Vagina (tissue), 2 donors: ENCODE data around the gene SUSD3. TPM values are rescaled to one million over a fixed set of nuclear protein-coding genes. Genes with fewer than 3 reads are reported as not detected.
A peak's percentile ranks its signal among the peaks of the same experiment; 100 is the strongest.

Experiments used
- DNase-seq, 2 donors: peaks; one replicate each; pipeline ENCODE4 v3.0.0-alpha.2; 2017; ENCODE audit errors: extremely low spot score in 2 of 2
- H3K27ac ChIP-seq: fragments of 200-600 bp; sonication (generic); one replicate; pipeline ENCODE4 v1.5.1; 2019
- H3K27me3 ChIP-seq: fragments of 200-600 bp; sonication (generic); one replicate; pipeline ENCODE4 v1.5.1; 2019
- H3K36me3 ChIP-seq, 2 donors: fragments of 200-600 bp; sonication (generic); one replicate each; pipeline ENCODE4 v1.5.1; 2017 to 2019
- H3K4me1 ChIP-seq: fragments of 200-600 bp; sonication (generic); one replicate; pipeline ENCODE4 v1.5.1; 2019
- H3K4me3 ChIP-seq, 2 donors: fragments of 200-600 bp; sonication (generic); 1 replicate in 1 of 2; 2 replicates in 1 of 2; pipeline ENCODE4 v1.5.1; 2016 to 2019
- H3K9me3 ChIP-seq: fragments of 200-600 bp; sonication (generic); one replicate; pipeline ENCODE4 v1.5.1; 2019
- POLR2A ChIP-seq, 2 donors: fragments of 450-650 bp; IDR thresholded peaks; one replicate each; pipeline ENCODE4 v1.6.1; 2017; ENCODE audit warnings: antibody characterized with exemption in 2 of 2, mild to moderate bottlenecking in 2 of 2, moderate library complexity in 2 of 2
- POLR2AphosphoS5 ChIP-seq, 2 donors: sonication (generic); formaldehyde crosslinking; IDR thresholded peaks; one replicate each; pipeline ENCODE4 v1.9.0; 2017; ENCODE audit warnings: antibody characterized with exemption in 2 of 2, mild to moderate bottlenecking in 2 of 2, low read depth in 1 of 2; ENCODE audit not compliant: insufficient read depth in 1 of 2
- intact Hi-C: fragments of 100-400 bp; cut with DNase I; formaldehyde crosslinking; loops from one replicate; pipeline ENCODE4 v1.15.1; 2023
- total RNA-seq: library from RNA; depleted of rRNA; stranded (reverse); fragments of >200 nt; gene quantifications from one replicate; pipeline ENCODE4 v1.2.3, GENCODE V29; 2016
- TF ChIP-seq, protein P1 (sequence below), 3 experiments: fragments of 450-650 bp in 2 of 3; fragments of 200-600 bp in 1 of 3; sonication (generic) in 1 of 3; IDR thresholded peaks; one replicate each; pipeline ENCODE4 v1.5.1; 2017 to 2019; ENCODE audit warnings: antibody characterized with exemption in 3 of 3, mild to moderate bottlenecking in 2 of 3, moderate library complexity in 2 of 3

Gene SUSD3
- total RNA-seq, result 25.0 TPM

DNA sequence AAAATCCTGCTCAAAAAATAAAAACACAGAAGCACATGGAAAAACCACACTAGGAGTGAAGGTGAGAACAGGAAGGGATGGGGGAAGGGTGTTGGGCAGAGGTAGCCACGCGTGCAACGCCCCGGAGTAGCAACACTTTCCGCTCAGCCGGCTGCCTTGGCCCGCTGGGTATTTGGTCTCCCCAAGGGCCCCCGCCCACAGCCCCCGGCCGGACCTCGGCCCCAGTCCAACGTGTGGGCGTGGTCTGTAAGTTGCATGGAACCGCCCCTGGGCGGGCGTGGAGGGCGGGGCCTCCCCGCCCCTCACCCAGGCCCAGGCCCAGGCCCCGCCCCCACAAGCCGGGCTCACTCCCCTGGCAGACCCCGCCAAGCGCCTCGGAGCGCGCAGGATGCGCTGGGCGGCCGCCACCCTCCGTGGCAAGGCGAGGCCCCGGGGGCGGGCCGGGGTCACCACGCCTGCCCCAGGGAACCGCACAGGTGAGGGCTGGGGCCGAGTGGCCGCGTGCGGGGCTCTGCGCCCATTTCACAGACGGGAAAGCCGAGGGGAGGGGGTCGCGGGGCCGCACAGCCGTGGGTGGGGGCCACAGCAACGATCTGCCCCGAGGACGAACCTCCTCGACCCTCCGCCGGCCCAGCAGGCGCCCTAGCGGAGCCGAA lies at the start of gene SUSD3:
Gene SUSD3 (plus strand): TSS at position 347 of the 656 bp plus-strand sequence. CDS start 42 bp downstream, at position 389.
- H3K4me3 ChIP-seq, result peak within 1 kb of the TSS; percentile 57 to 68
- TF ChIP-seq, protein P1, sequence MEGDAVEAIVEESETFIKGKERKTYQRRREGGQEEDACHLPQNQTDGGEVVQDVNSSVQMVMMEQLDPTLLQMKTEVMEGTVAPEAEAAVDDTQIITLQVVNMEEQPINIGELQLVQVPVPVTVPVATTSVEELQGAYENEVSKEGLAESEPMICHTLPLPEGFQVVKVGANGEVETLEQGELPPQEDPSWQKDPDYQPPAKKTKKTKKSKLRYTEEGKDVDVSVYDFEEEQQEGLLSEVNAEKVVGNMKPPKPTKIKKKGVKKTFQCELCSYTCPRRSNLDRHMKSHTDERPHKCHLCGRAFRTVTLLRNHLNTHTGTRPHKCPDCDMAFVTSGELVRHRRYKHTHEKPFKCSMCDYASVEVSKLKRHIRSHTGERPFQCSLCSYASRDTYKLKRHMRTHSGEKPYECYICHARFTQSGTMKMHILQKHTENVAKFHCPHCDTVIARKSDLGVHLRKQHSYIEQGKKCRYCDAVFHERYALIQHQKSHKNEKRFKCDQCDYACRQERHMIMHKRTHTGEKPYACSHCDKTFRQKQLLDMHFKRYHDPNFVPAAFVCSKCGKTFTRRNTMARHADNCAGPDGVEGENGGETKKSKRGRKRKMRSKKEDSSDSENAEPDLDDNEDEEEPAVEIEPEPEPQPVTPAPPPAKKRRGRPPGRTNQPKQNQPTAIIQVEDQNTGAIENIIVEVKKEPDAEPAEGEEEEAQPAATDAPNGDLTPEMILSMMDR (IDR thresholded peaks at IDR 0.05), result no peak
- intact Hi-C loops, result no loop called here
- H3K27ac ChIP-seq, result peak within 1 kb of the TSS; percentile 77
- DNase-seq, result no peak
- H3K4me1 ChIP-seq, result peaks cover 36% of the 10 kb centered on the region
- H3K27me3 ChIP-seq, result no peaks in the 10 kb centered on the region
- no peaks in the 10 kb centered on the region for H3K36me3 ChIP-seq
- H3K9me3 ChIP-seq, result no peaks in the 10 kb centered on the region

DNA sequence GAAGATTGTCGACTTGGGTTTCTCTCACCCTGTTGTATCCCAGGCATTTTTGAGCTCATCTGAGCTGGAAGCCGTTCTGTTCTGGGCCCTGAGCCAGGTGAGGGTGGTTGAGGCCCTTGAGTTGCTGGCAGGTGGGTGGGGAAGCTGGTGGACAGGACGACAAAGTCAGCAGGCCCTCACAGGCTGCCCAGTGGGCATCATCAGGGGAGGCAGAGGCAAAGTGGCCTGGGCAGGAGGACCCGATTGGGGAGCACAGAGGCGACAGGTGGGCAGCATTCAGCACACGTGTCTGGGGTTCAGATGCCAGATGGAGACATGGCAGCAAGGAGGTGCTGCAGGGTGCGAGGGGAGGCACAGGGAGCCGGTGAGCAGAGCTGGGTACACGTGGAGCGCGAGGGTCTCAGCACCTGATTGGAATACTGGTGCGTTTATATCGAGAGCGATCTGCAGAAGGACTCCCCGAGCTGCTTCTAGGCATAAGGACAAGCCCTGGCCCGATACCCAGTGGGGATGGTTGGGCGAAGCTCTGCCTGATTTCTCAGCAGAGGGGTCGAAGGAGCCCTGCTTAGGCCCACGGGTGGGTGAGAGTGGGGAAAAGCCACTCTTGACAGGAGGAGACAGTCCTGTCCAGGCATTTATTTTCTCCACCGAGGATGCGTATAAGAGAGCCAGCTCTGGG lies 49.0 kb upstream of the SUSD3 start:
- DNase-seq, result no peak
- TF ChIP-seq POLR2A (IDR thresholded peaks at IDR 0.05) (no peak), POLR2AphosphoS5 (IDR thresholded peaks at IDR 0.05; ENCODE audit: insufficient read depth in 1 of 2, low read depth in 1 of 2) (no peak)
- TF ChIP-seq, protein P1 (IDR thresholded peaks at IDR 0.05), result no peak
- Histone ChIP-seq H3K4me3 (no peak overlapping the region), H3K9me3 (no peaks in the 10 kb centered on the region), H3K36me3 (no peaks in the 10 kb centered on the region), H3K27ac (no peak overlapping the region), H3K4me1 (no peaks in the 10 kb centered on the region), H3K27me3 (no peaks in the 10 kb centered on the region)
- intact Hi-C loops, result no loop called here

DNA sequence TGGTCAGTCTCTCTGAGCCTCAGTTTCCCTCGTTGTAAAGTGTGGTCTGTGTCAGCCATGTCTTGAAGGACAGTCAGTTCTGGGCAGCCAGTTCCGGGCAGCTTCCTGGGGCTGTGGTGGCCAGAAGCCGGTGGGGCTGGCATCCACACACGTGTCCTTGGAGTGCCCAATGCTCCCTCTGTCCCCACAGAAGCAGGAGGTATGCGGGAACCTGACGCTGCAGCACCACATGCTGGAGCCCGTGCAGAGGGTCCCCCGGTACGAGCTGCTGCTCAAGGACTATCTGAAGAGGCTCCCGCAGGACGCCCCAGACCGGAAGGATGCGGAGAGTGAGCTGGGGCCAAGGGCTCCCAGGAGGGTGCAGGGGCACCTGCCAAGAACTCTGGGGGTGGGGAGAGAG lies 48.4 kb upstream of the SUSD3 start:
- Histone ChIP-seq H3K4me1 (no peaks in the 10 kb centered on the region), H3K9me3 (no peaks in the 10 kb centered on the region), H3K27me3 (no peaks in the 10 kb centered on the region), H3K4me3 (no peak overlapping the region), H3K36me3 (no peaks in the 10 kb centered on the region), H3K27ac (no peak overlapping the region)
- no peak for DNase-seq
- no peak for TF ChIP-seq POLR2A (IDR thresholded peaks at IDR 0.05)
- TF ChIP-seq, protein P1 (IDR thresholded peaks at IDR 0.05), result no peak
- intact Hi-C loops, result no loop called here

DNA sequence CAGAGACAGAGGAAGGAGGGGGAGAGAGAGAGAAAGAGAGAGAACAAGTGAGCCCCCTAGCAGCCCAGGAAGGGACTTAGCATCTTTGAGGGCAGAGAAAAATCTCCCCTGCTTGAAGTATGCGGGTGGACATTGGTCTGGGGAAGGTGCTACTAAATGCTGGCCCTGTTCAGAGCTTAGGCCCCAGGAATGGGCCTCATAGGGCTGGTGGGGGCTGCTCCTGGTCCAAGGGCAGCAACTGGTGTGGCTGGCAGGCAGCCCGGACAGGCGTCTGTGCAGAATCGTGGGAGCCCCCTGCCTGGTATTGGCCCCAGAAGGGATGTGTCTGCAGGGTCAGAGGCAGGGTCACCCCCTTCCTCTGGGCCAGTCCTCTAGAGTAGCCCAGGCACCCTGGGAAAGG lies 47.8 kb upstream of the SUSD3 start:
- no peaks in the 10 kb centered on the region for H3K4me1 ChIP-seq
- H3K36me3 ChIP-seq, result no peaks in the 10 kb centered on the region
- DNase-seq, result no peak
- H3K27me3 ChIP-seq, result no peaks in the 10 kb centered on the region
- no peak overlapping the region for H3K4me3 ChIP-seq
- H3K9me3 ChIP-seq, result no peaks in the 10 kb centered on the region
- TF ChIP-seq, protein P1 (IDR thresholded peaks at IDR 0.05), result no peak
- TF ChIP-seq POLR2AphosphoS5 (IDR thresholded peaks at IDR 0.05; ENCODE audit: insufficient read depth in 1 of 2, low read depth in 1 of 2) (no peak), POLR2A (IDR thresholded peaks at IDR 0.05) (no peak)
- intact Hi-C loops, result no loop called here
- no peak overlapping the region for H3K27ac ChIP-seq

DNA sequence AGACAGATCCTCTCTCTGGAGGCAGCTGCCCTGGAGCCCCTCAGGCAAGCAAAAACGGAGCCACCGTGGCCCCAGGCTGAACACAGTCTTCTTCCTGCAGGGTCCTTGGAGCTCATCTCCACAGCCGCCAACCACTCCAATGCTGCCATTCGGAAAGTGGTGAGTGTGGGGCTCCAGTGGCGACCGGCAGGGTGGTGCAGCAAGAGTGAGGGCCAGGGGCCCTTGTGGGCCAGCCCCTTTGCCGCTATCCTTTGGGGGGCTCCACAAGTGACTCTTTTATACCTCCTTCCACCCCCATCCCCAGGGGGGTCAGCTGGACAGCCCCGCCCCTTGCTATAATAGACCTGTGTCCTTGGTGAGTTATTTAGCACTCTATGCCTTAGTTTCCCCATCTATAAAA lies 47.4 kb upstream of the SUSD3 start:
- no peaks in the 10 kb centered on the region for H3K36me3 ChIP-seq
- no peaks in the 10 kb centered on the region for H3K4me1 ChIP-seq
- H3K27ac ChIP-seq, result no peak overlapping the region
- intact Hi-C loops, result no loop called here
- TF ChIP-seq POLR2AphosphoS5 (IDR thresholded peaks at IDR 0.05; ENCODE audit: insufficient read depth in 1 of 2, low read depth in 1 of 2) (no peak), POLR2A (IDR thresholded peaks at IDR 0.05) (no peak)
- TF ChIP-seq, protein P1 (IDR thresholded peaks at IDR 0.05), result no peak
- H3K9me3 ChIP-seq, result no peaks in the 10 kb centered on the region
- no peak for DNase-seq
- no peaks in the 10 kb centered on the region for H3K27me3 ChIP-seq
- no peak overlapping the region for H3K4me3 ChIP-seq
